ENCODE data around the gene ZMYND11.

The ZMYND11 gene

DNA sequence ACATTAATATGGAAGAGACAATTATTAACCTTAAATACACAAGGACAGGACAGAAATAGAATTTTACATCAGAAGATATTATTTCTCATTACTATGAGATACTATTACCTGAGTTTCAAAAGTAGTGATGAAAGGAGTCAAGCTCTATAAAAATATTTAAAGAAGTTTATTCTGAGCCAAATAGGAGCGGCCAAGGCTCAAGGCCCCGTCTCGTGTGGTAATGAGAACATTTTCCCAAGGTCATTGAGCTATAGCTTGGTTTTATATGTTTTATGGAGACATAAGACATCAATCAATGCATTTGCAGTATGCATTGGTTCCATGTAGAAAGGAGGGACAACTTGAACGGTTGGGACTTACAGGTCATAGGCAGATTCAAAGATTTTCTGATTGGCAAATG lies 29.4 kb upstream of the ZMYND11 start:
- H3K27ac Mint-ChIP-seq = no peak overlapping the region
- no peaks in the 10 kb centered on the region for H3K27me3 Mint-ChIP-seq
- H3K36me3 Mint-ChIP-seq (ENCODE audit: low read depth) = no peaks in the 10 kb centered on the region
- peaks cover 7% of the 10 kb centered on the region for H3K4me1 Mint-ChIP-seq (ENCODE audit: low read depth)
- DNase-seq = no peak
- H3K4me3 Mint-ChIP-seq = no peak overlapping the region
- no peaks in the 10 kb centered on the region for H3K9me3 Mint-ChIP-seq

DNA sequence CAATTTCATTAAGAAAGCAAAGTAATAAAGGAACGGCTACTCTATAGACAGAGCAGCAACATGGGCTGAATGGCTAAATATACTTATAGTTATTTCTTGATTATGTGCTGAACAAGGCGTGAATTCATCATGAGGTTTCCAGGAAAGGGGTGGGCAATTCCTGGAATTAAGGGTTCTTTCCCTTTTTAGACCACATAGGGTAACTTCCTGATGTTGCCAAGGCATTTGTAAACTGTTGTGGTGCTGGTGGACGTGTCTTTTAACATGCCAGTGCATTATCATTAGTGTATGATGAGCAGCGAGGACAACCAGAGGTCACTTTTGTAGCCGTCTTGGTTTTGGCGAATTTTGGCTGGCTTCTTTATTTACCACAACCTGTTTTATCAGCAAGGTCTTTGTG lies 28.5 kb upstream of the ZMYND11 start:
- Mint-ChIP-seq H3K9me3 (no peaks in the 10 kb centered on the region), H3K36me3 (ENCODE audit: low read depth) (no peaks in the 10 kb centered on the region), H3K4me1 (ENCODE audit: low read depth) (peaks cover 7% of the 10 kb centered on the region), H3K27me3 (no peaks in the 10 kb centered on the region), H3K4me3 (no peak overlapping the region), H3K27ac (no peak overlapping the region)
- DNase-seq = no peak

- Mint-ChIP-seq H3K4me3 (no peak overlapping the region), H3K27ac (no peak overlapping the region), H3K36me3 (ENCODE audit: low read depth) (no peaks in the 10 kb centered on the region), H3K4me1 (ENCODE audit: low read depth) (no peaks in the 10 kb centered on the region), H3K27me3 (peaks cover 14% of the 10 kb centered on the region), H3K9me3 (peaks cover 5% of the 10 kb centered on the region)
- no peak for DNase-seq
Observed at GRCh38 chr10:112246-112645, 23.0 kb upstream of the ZMYND11 start.

- Mint-ChIP-seq H3K4me3 (no peak overlapping the region), H3K9me3 (peaks cover 5% of the 10 kb centered on the region), H3K27me3 (peaks cover 27% of the 10 kb centered on the region), H3K4me1 (ENCODE audit: low read depth) (peaks cover 6% of the 10 kb centered on the region), H3K36me3 (ENCODE audit: low read depth) (no peaks in the 10 kb centered on the region), H3K27ac (no peak overlapping the region)
- DNase-seq = no peak
Observed at GRCh38 chr10:124874-125273, 10.4 kb upstream of the ZMYND11 start.

DNA sequence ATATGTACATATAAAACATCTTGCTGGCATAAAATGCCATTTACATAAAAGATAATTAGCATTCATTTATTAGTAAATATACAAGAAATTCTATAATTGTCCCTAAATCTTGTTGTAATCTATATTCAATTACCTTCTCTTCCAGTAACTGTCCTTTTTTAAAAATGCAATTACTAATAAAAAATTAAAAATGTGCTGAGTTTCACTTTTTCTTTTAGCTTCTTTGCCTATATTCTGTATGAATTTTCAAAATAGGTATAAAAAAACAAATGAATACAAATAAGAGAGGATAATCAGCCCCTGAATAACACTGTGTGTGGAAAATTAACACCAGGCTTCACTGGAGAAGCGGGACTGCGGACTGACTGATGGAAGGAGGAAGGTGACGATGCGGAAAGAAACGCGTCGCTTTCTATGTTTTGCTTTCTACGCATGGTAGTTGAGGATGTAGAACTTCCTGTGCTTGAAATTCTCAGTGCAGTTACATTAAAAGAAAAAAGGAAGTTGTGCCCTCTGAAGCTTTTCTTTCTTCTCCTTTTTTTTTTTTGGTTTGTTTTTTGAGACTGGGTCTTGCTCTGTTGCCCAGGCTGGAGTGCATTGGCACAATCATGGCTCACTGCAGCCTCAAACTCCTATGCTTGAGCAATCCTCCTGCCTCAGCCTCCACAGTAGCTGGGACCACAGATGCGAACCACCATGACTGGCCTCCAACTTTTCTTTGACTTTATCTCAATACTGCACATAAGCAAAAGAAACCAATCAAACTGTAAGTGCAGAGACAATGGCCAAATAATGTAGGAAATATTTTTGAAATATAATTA lies 7.4 kb upstream of the ZMYND11 start:
- peaks cover 10% of the 10 kb centered on the region for H3K4me1 Mint-ChIP-seq (ENCODE audit: low read depth)
- no peaks in the 10 kb centered on the region for H3K36me3 Mint-ChIP-seq (ENCODE audit: low read depth)
- H3K9me3 Mint-ChIP-seq = no peaks in the 10 kb centered on the region
- H3K27me3 Mint-ChIP-seq = peaks cover 7% of the 10 kb centered on the region
- DNase-seq = no peak
- H3K27ac Mint-ChIP-seq = peak overlapping the region; percentile 78
- peak overlapping the region; percentile 80 for H3K4me3 Mint-ChIP-seq

GRCh38 chr10:129810-130209 lies 5.4 kb upstream of the ZMYND11 start:
- Mint-ChIP-seq H3K9me3 (no peaks in the 10 kb centered on the region), H3K27me3 (no peaks in the 10 kb centered on the region), H3K27ac (no peak overlapping the region), H3K4me3 (no peak overlapping the region), H3K36me3 (ENCODE audit: low read depth) (peaks cover 3% of the 10 kb centered on the region), H3K4me1 (ENCODE audit: low read depth) (peaks cover 25% of the 10 kb centered on the region)
- no peak for DNase-seq

- Mint-ChIP-seq H3K36me3 (ENCODE audit: low read depth) (peaks cover 9% of the 10 kb centered on the region), H3K9me3 (no peaks in the 10 kb centered on the region), H3K27ac (peak overlapping the region; percentile 91), H3K27me3 (no peaks in the 10 kb centered on the region), H3K4me1 (ENCODE audit: low read depth) (peaks cover 34% of the 10 kb centered on the region), H3K4me3 (peak overlapping the region; percentile 86)
- DNase-seq = no peak
Observed at GRCh38 chr10:132946-133898, 2.0 kb upstream of the ZMYND11 start.

DNA sequence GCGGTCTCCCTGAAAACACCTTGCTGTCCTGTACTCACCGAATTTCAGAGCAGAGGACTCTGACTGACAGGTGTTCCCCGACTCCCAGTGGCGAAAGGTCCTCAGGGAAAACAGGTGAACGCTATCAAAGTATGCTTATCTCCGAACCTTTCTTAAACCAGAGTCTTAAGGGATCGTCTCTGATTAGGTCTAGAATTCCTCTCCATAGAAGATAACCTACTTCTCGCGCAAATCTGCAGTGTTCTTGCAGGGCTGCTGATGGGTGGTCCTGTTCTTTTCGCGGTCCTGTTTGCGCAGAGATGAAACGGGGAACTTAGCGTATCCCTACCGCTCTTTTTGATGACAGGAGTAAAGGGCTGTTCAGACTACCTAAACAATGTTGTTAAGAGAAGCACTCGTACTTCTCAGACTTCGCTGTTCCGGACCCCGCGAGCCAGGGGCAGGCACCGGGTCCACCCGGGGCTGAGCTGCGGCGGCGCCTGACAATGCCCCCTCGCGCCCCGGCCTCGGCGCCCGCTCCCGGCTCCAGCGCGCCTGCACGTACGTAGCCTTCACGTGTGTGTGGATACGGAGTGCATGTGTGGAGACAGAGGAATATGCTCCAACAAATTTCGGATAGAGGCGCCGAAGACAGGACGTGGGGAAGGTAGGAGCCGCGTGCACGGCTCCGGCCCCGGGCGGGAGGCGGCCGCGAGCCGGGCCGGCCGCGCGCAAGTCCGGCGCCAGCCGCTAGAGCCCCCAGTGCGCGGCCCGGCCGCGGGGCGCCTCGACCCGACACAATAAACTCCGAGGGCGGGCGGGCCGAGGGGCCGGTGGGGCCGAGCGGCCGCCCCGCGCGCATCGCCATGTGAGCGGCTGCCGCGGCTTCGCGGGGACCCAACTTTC lies 766 bp upstream of the ZMYND11 start:
- peaks cover 9% of the 10 kb centered on the region for H3K36me3 Mint-ChIP-seq (ENCODE audit: low read depth)
- peak overlapping the region; percentile 91 for H3K27ac Mint-ChIP-seq
- DNase-seq = peak; percentile 78
- H3K9me3 Mint-ChIP-seq = no peaks in the 10 kb centered on the region
- no peaks in the 10 kb centered on the region for H3K27me3 Mint-ChIP-seq
- peak overlapping the region; percentile 86 for H3K4me3 Mint-ChIP-seq
- peaks cover 43% of the 10 kb centered on the region for H3K4me1 Mint-ChIP-seq (ENCODE audit: low read depth)

GRCh38 chr10:135601-136464 lies 578 bp downstream of the ZMYND11 start:
- Mint-ChIP-seq H3K27me3 (no peaks in the 10 kb centered on the region), H3K36me3 (ENCODE audit: low read depth) (peaks cover 9% of the 10 kb centered on the region), H3K27ac (peak overlapping the region; percentile 89), H3K4me3 (peak overlapping the region; percentile 82), H3K4me1 (ENCODE audit: low read depth) (peaks cover 49% of the 10 kb centered on the region), H3K9me3 (no peaks in the 10 kb centered on the region)
- peak; percentile 82 for DNase-seq

DNA sequence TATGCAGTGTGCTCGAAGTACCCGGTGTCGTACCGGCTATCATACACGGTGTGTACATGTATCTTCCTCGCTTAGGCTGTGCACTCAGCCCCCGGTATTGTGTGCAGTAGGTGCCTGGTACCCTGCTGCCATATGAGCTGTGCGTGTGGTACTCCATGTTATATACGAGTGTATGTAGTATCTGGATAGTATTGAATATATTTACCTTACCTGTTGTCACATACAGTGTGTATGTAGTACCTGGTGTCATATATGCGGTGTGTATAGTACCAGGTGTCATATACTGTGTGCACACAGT lies 1.2 kb downstream of the ZMYND11 start:
- H3K4me1 Mint-ChIP-seq (ENCODE audit: low read depth) = peaks cover 53% of the 10 kb centered on the region
- H3K4me3 Mint-ChIP-seq = peak overlapping the region; percentile 82
- no peak for DNase-seq
- peak overlapping the region; percentile 89 for H3K27ac Mint-ChIP-seq
- H3K36me3 Mint-ChIP-seq (ENCODE audit: low read depth) = peaks cover 9% of the 10 kb centered on the region
- no peaks in the 10 kb centered on the region for H3K9me3 Mint-ChIP-seq
- H3K27me3 Mint-ChIP-seq = no peaks in the 10 kb centered on the region

DNA sequence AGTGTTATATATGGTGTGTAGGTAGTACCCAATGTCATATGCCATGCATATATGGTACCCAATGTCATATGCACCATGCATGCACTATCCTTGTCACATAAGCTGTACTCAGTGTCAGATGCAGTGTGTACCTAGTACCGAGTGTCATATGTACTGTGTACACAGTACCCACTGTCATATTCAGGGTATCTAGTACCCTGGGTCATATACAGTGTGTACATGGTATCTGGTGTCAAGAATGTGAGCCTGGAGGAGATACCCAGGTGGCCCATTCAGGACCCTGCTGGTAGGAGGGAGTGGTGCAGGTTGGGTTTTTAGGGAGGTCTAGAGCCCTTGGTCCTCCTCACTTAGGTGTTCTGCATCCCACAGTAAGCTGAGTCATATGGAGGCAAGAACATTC lies 1.8 kb downstream of the ZMYND11 start:
- Mint-ChIP-seq H3K27me3 (no peaks in the 10 kb centered on the region), H3K4me3 (peak overlapping the region; percentile 82), H3K27ac (peak overlapping the region; percentile 89), H3K4me1 (ENCODE audit: low read depth) (peaks cover 59% of the 10 kb centered on the region), H3K36me3 (ENCODE audit: low read depth) (peaks cover 9% of the 10 kb centered on the region), H3K9me3 (no peaks in the 10 kb centered on the region)
- DNase-seq = peak; percentile 51

- peaks cover 9% of the 10 kb centered on the region for H3K36me3 Mint-ChIP-seq (ENCODE audit: low read depth)
- H3K4me3 Mint-ChIP-seq = peak overlapping the region; percentile 82
- peaks cover 62% of the 10 kb centered on the region for H3K4me1 Mint-ChIP-seq (ENCODE audit: low read depth)
- no peaks in the 10 kb centered on the region for H3K27me3 Mint-ChIP-seq
- no peaks in the 10 kb centered on the region for H3K9me3 Mint-ChIP-seq
- H3K27ac Mint-ChIP-seq = no peak overlapping the region
- no peak for DNase-seq
Observed at GRCh38 chr10:137606-138005, 2.4 kb downstream of the ZMYND11 start.

- Mint-ChIP-seq H3K4me1 (ENCODE audit: low read depth) (peaks cover 69% of the 10 kb centered on the region), H3K27ac (no peak overlapping the region), H3K4me3 (no peak overlapping the region), H3K9me3 (no peaks in the 10 kb centered on the region), H3K27me3 (no peaks in the 10 kb centered on the region), H3K36me3 (ENCODE audit: low read depth) (peaks cover 6% of the 10 kb centered on the region)
- DNase-seq = no peak
Observed at GRCh38 chr10:142371-142770, 7.1 kb downstream of the ZMYND11 start.
